ENCODE measurements around the gene SRPK3.

GRCh38 chrX:153830640-153831428, 50.0 kb downstream of the SRPK3 start:
- TF ChIP-seq, protein P1, sequence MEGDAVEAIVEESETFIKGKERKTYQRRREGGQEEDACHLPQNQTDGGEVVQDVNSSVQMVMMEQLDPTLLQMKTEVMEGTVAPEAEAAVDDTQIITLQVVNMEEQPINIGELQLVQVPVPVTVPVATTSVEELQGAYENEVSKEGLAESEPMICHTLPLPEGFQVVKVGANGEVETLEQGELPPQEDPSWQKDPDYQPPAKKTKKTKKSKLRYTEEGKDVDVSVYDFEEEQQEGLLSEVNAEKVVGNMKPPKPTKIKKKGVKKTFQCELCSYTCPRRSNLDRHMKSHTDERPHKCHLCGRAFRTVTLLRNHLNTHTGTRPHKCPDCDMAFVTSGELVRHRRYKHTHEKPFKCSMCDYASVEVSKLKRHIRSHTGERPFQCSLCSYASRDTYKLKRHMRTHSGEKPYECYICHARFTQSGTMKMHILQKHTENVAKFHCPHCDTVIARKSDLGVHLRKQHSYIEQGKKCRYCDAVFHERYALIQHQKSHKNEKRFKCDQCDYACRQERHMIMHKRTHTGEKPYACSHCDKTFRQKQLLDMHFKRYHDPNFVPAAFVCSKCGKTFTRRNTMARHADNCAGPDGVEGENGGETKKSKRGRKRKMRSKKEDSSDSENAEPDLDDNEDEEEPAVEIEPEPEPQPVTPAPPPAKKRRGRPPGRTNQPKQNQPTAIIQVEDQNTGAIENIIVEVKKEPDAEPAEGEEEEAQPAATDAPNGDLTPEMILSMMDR (conservative IDR thresholded peaks at IDR 0.05), result no peak
- no peak for TF ChIP-seq ZFX (IDR thresholded peaks at IDR 0.05)
